Stimulated activated CD4-positive, alpha-beta T cell treated with anti-CD3 and anti-CD28 coated beads, Interleukin-1b, Interleukin-23, amount 100 ng/mL, for 1 hour (primary cell): ENCODE measurements around the gene CLEC4F.

Source experiments
- DNase-seq, 2 donors: peaks; one replicate each; pipeline ENCODE4 v3.0.0-alpha.2; 2020; ENCODE audit warnings: low read depth in 2 of 2

The CLEC4F gene

DNA sequence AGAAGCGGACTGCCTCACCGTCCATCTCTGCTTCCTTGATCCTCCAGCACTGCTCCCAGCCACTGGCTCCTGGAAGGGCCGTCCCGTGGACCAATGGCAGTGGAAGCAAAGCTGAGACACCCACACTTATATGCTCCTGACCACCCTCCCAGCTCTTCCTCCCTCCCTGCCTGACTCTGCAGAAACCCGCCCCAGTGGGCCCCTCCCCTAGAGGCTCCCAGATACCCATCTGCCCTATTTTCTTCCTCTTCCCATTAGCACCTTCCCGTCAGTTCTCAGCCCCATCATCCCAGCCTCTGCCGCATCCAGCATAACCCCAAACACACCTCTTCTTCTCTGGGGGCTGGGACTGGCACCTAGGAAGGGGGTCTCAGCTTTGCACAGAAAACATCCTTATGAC is at the start of gene CLEC4F:
Gene CLEC4F (minus strand): TSS at position 101 of the 400 bp plus-strand sequence. CDS start 76 bp downstream, at position 25.
- DNase-seq: no peak

GRCh38 chr2:70868970-70869369 is 48.6 kb upstream of the CLEC4F start:
- no peak for DNase-seq

GRCh38 chr2:70861777-70862625 is 41.6 kb upstream of the CLEC4F start:
- peak; percentile 27 to 52 for DNase-seq

DNA sequence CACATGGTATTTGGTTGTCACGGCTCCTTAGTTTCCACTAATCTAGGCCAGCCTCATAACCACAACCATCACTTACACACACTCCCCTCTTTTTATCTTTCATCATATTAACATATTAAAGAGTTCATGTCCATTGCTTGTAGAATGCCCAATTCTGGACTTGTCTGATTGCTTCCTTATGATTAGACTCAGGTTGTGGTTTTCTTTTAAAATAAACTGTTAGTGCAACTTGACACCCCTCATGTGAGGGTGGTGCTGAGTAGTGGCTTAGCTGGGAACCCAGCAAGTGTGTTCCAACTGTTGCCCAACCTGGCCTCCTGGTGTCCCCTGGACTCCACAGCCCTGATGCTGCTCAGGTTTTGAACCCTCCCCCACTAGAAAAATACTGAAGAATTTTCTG is 35.3 kb upstream of the CLEC4F start:
- DNase-seq: no peak

DNA sequence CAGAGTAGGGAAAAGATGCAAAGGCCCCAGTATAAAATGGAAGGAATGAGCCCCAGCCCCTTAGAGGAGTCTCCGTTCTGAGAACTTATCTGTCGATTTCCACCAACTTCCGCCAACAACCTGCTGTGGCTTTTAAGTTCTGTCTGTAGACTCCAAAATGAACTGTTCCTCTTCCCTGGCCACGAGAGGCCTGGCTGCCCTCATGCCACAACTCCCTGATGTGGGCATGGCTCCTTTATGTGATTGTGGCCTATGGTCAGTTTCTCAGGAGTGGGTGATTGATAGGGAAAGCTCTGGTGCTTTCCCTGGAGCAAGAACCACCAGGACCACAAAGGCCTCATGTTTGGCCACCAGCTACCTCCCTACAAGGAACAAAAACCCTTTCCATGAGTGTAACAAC is 34.0 kb upstream of the CLEC4F start:
- DNase-seq: no peak

GRCh38 chr2:70852824-70853223 is 32.4 kb upstream of the CLEC4F start:
- no peak for DNase-seq

DNA sequence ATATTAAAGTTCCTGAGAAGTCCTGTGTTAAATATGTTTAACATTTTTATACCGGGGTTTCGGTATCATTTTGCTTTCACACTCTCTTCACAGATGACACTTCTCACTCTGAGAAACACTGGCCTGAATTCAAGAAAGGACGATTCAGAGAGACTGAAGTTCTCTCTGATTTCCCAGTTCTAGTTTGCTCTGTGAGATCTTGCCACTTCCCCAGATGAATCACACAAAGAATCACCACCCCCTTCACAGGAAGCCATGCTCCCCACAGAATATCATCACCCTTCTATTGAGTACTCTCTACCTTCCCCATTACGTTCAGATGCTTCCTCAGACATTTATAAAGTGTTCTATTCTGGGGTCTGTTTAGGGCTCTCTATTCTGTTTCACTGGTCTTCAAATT is 31.3 kb upstream of the CLEC4F start:
- DNase-seq: no peak

DNA sequence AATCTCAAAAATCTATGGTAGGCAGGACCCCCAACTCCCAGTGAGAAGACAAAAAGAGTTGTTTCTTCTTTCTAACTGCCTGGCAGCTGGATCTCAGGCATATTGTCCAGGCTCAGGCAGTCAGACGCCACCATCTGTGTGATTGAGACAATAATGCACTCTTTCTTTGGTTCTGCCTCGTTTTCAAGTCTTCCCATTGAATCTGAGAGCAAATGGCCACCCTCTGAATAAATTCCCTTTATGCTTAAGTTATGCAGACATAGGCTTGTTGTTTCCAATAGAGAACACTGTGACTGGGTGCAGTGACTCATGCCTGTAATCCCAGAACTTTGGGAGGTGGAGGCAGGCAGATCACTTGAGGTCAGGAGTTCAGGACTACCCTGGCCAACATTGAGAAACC is 30.5 kb upstream of the CLEC4F start:
- no peak for DNase-seq

DNA sequence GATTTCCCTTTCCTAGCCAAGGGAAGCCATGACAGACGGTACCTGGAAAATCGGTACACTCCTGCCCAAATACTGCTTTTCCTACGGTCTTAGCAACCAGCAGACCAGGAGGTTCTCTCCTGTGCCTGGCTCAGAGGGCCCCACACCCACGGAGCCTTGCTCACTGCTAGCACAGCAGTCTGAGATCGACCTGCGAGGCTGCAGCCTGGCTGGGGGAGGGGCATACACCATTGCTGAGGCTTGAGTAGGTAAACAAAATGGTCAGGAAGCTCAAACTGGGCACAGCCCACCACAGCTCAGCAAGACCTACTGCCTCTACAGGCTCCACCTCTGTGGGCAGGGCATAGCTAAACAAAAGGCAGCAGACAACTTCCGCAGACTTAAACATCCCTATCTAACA is 22.0 kb upstream of the CLEC4F start:
- DNase-seq: no peak

- DNase-seq: no peak
Observed at GRCh38 chr2:70837980-70838925, 17.9 kb upstream of the CLEC4F start.

GRCh38 chr2:70835643-70836042 is 15.2 kb upstream of the CLEC4F start, which contains the start of gene CD207:
Gene CD207, minus strand, starts transcription at chr2:70835816. Its CDS starts 40 bp downstream, at chr2:70835776.
- no peak for DNase-seq

DNA sequence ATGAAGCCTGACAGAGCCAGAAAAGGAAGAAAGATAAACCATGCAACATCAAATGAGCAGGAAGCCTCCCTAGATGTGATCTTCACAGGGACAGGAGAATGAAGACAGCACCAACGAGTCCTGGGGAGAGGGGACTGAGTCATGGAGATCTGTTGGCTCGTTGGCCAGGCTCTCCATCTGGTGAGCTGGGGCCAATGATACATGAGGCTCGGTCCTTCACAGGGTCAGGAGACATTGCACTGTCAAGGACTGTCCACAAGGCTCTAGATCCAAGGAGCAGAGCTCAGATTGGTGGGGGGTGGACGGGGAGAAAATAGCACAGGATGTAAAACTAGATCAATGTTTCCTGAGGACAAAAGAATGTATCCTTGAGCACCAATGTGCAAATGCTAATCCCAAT is 14.5 kb upstream of the CLEC4F start:
- no peak for DNase-seq

DNA sequence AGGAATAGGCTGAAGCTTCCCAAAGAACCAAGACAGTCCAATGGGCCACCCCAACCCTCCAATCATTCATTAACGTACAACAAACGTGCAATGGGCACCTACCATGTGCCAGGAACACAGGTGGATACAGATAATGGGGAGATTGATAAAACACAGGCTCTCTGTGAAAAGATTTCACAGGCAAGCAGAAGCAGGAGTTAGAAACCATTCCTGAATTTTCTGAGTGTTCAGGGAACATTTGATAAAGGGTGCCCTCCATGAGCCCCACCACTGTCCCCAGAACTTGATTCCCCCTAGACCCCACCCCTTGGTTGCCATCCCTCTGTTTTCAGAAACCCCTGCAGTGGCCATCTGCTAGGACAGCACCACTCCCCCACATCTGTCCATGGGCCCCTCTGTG is 13.7 kb upstream of the CLEC4F start:
- DNase-seq: no peak

GRCh38 chr2:70833246-70833645 is 12.8 kb upstream of the CLEC4F start:
- no peak for DNase-seq

GRCh38 chr2:70832386-70832785 is 12.0 kb upstream of the CLEC4F start:
- DNase-seq: no peak

GRCh38 chr2:70831861-70832260 is 11.5 kb upstream of the CLEC4F start:
- DNase-seq: no peak

- no peak for DNase-seq
Observed at GRCh38 chr2:70830366-70830765, 10.0 kb upstream of the CLEC4F start.

- no peak for DNase-seq
Observed at GRCh38 chr2:70829916-70830315, 9.5 kb upstream of the CLEC4F start.

GRCh38 chr2:70828914-70829824 is 8.8 kb upstream of the CLEC4F start:
- no peak for DNase-seq

DNA sequence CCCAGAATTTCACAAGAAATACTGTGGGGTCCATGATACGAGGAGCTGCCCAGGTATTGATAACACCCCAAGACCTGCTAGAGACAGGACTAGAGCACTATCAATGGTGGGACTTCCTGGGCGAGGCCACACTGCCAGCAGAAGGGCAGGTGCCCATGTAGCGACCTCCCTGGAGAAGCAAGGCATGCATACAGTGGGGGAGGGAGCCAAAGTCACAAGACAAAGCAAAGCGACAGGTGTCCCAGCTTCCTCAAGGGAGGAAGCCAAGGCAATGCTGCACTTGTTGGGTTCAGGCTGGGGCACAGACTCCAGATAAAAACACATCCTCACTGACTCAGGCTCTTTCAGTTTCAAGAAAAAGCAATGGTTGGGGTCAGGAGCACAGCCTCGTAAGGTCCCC is 7.7 kb upstream of the CLEC4F start:
- DNase-seq: no peak

- no peak for DNase-seq
Observed at GRCh38 chr2:70827388-70827787, 7.0 kb upstream of the CLEC4F start.
